OCI-LY7 (cell line): ENCODE data around the gene DDT.

Source experiments
- CTCF ChIP-seq: fragments of 200-600 bp; sonication (generic); conservative IDR thresholded peaks from 2 replicates; pipeline ENCODE4 v1.5.1; 2014; ENCODE audit warnings: mild to moderate bottlenecking, antibody characterized with exemption, low read length, moderate library complexity, mixed read lengths
- EZH2phosphoT487 ChIP-seq: fragments of 200-600 bp; sonication (generic); IDR thresholded peaks from 2 replicates; pipeline ENCODE4 v1.6.1; 2018; ENCODE audit warnings: low read depth, borderline replicate concordance, mild to moderate bottlenecking, mixed run types, antibody characterized with exemption, low read length, moderate library complexity, mixed read lengths

GRCh38 chr22:24003887-24004286 is 29.6 kb upstream of the DDT start:
- TF ChIP-seq CTCF (no peak), EZH2phosphoT487 (no peak)
